Kidney (tissue), 14 donors: ENCODE data around the gene MEF2D. TPM values are rescaled to one million over a fixed set of nuclear protein-coding genes. Genes with fewer than 3 reads are reported as not detected.

Experiments used
- DNase-seq, 5 donors: peaks; one replicate each; pipeline ENCODE4 v3.0.0-alpha.2; 2013 to 2020
- FAIRE-seq: peaks from 2 replicates; lab custom pipeline; 2012; peaks lifted over from hg19 to GRCh38; lab: Jason Lieb, UNC
- H3K27ac ChIP-seq, 2 donors: one replicate each; pipeline ENCODE4 v1.7.0; 2013; ENCODE audit warnings: low read depth in 2 of 2, low read length in 2 of 2, inconsistent platforms in 1 of 2
- H3K27me3 ChIP-seq: one replicate; pipeline ENCODE4 v1.7.1; 2013; ENCODE audit warnings: low read length, inconsistent platforms; ENCODE audit not compliant: control insufficient read depth, insufficient read depth
- H3K36me3 ChIP-seq, 3 donors: one replicate each; pipeline versions ENCODE4 v1.7.0 to v1.7.1; 2013; ENCODE audit warnings: low read length in 3 of 3, control low read depth in 1 of 3, inconsistent platforms in 1 of 3; ENCODE audit not compliant: insufficient read depth in 3 of 3, control insufficient read depth in 2 of 3
- H3K4me1 ChIP-seq, 3 donors: one replicate each; pipeline versions ENCODE4 v1.7.0 to v1.7.1; 2013; ENCODE audit warnings: low read length in 3 of 3, inconsistent platforms in 1 of 3, low read depth in 1 of 3; ENCODE audit not compliant: control insufficient read depth in 2 of 3, insufficient read depth in 2 of 3
- H3K4me3 ChIP-seq, 3 donors: one replicate each; pipeline versions ENCODE4 v1.7.0 to v1.8.1; 2013; ENCODE audit warnings: low read length in 3 of 3, control low read depth in 1 of 3, inconsistent platforms in 1 of 3
- H3K9ac ChIP-seq, 3 donors: one replicate each; pipeline versions ENCODE4 v1.7.0 to v1.7.1; 2013; ENCODE audit warnings: low read length in 3 of 3, control low read depth in 1 of 3, inconsistent platforms in 1 of 3
- H3K9me3 ChIP-seq, 3 donors: one replicate each; pipeline versions ENCODE4 v1.7.0 to v1.7.1; 2013; ENCODE audit warnings: low read length in 3 of 3, control low read depth in 1 of 3, inconsistent platforms in 1 of 3; ENCODE audit not compliant: control insufficient read depth in 2 of 3, insufficient read depth in 1 of 3
- CTCF ChIP-seq: IDR thresholded peaks from 3 replicates; pipeline ENCODE4 v1.5.1; 2012; ENCODE audit warnings: mild to moderate bottlenecking, moderate library complexity, borderline replicate concordance; ENCODE audit not compliant: insufficient read depth; ENCODE audit errors: extremely low read depth
- intact Hi-C: fragments of 100-400 bp; cut with DNase I; formaldehyde crosslinking; loops from one replicate; pipeline ENCODE4 v1.11.1; 2022
- polyA plus RNA-seq: library from polyadenylated mRNA; stranded (reverse); fragments of 350-450 nt; fragmentation: Illumina TruSeq; extraction: RNeasy Lipid Tissue Mini Kit (QIAGEN cat#74804); gene quantifications from one replicate; pipeline ENCODE4 v1.2.3, GENCODE V29; 2014; ENCODE audit warnings: low read depth, low replicate concordance; ENCODE audit not compliant: insufficient read depth
- total RNA-seq: library from RNA; stranded (reverse); fragmentation: NEBNext Ultra II Directional; extraction: Animal tissue kit (Norgen Biotek cat#: 25700); gene quantifications from one replicate; pipeline ENCODE4 v1.2.1, GENCODE V29; 2021
- donor health status: control.
- donor health status: control.
- donor health status: control.
- donor health status: control.
- donor health status: control.
- donor health status: DM: yes; HTN: yes; CAD: no.
- donor health status: Normal renal cell carcinoma (clear cell type).

Gene MEF2D
- total and polyA plus RNA-seq, 2 donors from 2014 or later: 13.7 to 49.3 TPM

- no peak for TF ChIP-seq CTCF
- Histone ChIP-seq H3K4me3 (no peak overlapping the region), H3K9me3 (no peaks in the 10 kb centered on the region), H3K4me1 (no peaks in the 10 kb centered on the region), H3K36me3 (peaks cover 0 to 2% (median 0%) of the 10 kb centered on the region in 3 donors), H3K27me3 (no peaks in the 10 kb centered on the region), H3K27ac (no peak overlapping the region), H3K9ac (no peak overlapping the region)
- FAIRE-seq: no peak
- intact Hi-C loops: no loop called here
- no peak for DNase-seq
Observed at GRCh38 chr1:156534424-156535060, 34.0 kb upstream of the MEF2D start.

- FAIRE-seq (no peak), DNase-seq (no peak)
- Histone ChIP-seq H3K27ac (no peak overlapping the region), H3K9ac (no peak overlapping the region), H3K4me3 (no peak overlapping the region), H3K27me3 (no peaks in the 10 kb centered on the region), H3K4me1 (no peaks in the 10 kb centered on the region), H3K9me3 (no peaks in the 10 kb centered on the region), H3K36me3 (no peaks in the 10 kb centered on the region)
- TF ChIP-seq CTCF: no peak
- intact Hi-C loops: no loop called here
Observed at GRCh38 chr1:156533568-156534220, 33.1 kb upstream of the MEF2D start.

- Histone ChIP-seq H3K4me3 (no peak overlapping the region), H3K9ac (no peak overlapping the region), H3K27me3 (no peaks in the 10 kb centered on the region), H3K4me1 (no peaks in the 10 kb centered on the region), H3K9me3 (no peaks in the 10 kb centered on the region), H3K36me3 (no peaks in the 10 kb centered on the region), H3K27ac (no peak overlapping the region)
- intact Hi-C loops: no loop called here
- no peak for DNase-seq
- FAIRE-seq: no peak
- no peak for TF ChIP-seq CTCF
Observed at GRCh38 chr1:156532374-156532773, 31.8 kb upstream of the MEF2D start.
